SK-MEL-5 (cell line): ENCODE results near the gene SYNPO. TPM values are rescaled to one million over a fixed set of nuclear protein-coding genes. Genes with fewer than 3 reads are reported as not detected.

ENCODE experiments used
- DNase-seq: peaks from one replicate; pipeline ENCODE4 v3.0.0-alpha.2; 2016; ENCODE audit warnings: low read depth, low spot score
- in situ Hi-C: cut with HindIII; loops from 2 replicates; pipeline ENCODE4 v1.10.0; 2016; ENCODE audit warnings: low sequenced_read_pairs, high pct_unique_total_duplicates, low pct_unique_long_range_greater_than_20kb
- total RNA-seq: library from RNA; depleted of rRNA; stranded (reverse); fragments of >200 nt; shearing (Covaris generic); gene quantifications from 2 replicates; pipeline ENCODE4 v1.2.3, GENCODE V29; 2014

The SYNPO gene
- total RNA-seq, 1 experiment from 2014 or later, result not detected

DNA sequence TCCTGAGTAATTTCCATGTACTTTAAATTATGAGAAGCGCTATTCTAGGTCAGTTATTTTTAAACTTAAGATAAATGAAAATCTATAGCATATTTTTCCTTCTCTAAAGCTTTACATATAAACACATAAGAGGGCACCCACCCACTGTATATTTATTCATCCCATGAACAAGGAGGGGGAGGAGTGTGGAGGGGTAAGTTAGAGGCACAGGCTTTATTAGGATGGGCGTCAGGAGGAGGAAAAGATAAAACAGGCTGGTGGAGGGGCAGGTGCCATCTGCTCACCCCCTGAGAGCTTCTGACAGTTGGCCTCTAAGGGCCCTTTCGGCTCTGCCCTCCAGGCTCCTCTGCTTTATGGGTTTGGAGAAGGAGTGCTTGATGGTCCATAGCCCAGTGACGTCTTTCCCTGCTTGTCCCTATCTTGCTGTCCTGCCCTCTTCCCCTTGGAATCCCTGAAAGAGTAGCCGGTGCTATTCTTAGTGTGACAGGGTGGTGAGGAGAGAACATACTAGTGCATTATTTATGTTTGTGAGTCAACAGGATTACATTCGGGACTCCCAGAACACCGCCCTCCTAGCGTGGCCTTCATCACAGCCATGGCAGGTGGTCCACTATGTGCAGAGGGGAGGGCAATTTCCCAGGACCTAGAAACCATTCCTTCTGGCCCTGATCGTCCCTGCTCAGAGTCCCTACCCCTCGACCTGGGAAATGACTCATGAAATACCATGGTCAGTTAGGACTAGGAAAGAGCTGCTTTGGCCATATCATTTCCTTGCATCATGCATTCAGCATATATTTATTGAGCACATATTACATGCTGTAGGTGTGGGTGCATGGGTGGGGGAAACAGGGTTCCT is 7.9 kb upstream of the SYNPO start:
- DNase-seq, result no peak
- in situ Hi-C loops, result no loop called here

DNA sequence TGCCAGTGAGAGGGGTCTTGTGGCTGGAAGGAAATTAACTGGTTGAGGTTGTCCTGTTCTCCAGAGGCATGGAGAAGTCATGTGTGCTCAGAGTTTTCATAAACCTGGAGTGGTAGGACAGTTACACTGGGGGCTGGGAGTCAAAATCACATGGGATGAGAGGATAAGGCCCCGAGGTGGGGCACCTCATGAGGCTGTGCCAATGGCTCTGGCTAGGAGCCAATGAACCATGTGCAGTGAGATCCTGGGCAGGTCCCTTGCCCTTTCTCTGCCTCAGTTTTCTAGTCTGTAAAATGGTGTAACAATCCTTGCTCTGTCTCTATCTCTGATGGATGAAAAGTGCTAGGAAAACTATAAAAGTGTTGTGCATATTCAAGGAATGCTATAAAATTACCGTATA is 7.0 kb upstream of the SYNPO start:
- in situ Hi-C loops, result no loop called here
- DNase-seq, result no peak

DNA sequence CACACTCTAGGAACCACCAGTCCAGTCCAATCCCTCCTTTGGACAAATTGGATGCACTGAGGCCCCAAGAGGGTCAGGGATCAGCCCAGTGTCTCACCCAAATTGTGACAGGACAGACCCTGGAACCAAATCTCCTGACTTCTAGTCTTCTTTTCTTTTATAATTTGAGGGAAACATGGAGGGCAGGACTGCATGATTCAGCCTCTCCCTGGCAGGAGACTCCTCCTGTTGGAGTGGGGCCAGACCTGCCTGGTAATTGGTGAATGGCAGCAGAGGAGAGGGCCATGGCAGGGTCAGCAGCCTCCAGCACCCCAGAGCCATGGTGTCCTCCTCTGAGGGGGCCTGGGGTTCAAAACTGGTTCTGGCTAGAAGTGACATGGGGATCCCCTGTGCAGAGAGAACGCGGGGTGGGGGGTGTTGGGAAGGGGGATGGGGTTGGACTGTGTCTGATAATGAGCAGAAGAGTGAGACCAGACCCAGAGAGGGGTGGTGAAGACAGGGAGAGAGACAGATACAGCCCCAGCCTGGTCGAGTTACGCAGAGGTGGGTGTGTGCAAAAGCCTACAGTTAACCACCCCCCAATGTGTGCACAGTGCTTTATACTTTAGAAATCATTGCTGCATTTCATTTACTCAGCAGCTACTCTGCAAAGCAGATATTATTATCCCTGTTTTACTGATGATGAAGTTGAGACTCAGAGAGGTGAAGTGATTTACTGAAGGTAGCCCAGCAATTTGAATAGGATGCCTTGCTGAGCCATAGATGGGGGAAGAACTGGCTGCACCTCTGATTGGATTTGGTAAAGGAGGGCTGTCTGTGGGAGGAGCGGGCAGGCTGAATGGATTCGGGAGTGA is 3.8 kb upstream of the SYNPO start:
- no peak for DNase-seq
- in situ Hi-C loops, result no loop called here

DNA sequence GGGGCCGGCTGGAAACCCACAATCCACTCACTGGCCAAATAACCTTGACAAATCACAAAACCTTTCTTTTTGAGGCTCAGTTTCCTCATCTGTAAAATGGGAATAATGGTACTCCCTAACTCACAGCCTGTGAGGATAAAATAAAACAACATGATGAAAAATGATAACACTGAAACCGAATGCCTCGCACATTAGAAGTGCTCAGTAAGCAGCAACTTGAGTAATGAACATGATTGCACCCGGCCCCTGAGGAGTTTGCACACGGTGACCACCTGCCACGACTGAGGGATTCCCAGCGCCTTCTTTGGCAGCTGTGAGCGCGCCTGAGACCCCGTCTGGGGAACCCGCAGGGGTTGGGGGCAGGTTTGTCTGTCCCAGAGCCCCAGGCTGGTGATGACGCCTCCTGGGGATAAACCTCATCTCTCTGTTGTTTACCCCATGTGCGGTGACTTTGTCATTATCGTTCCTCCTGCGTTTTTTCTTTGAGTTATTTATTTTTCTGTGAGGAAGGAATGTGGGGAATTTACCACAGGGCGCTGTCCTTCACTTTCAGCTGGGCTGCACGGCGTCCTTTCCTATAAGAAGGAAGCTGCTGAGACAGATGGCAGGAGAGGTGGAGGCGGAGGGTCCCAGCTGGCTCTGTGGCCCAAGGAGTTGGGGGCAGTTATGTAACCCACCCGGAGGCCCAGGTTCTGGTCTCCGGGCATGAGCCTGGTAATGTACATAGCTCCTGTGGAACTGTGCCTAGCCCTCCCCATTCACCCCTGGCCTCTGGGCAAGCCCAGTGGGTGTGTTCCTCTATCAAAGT is 3.0 kb upstream of the SYNPO start:
- in situ Hi-C loops, result no loop called here
- no peak for DNase-seq

DNA sequence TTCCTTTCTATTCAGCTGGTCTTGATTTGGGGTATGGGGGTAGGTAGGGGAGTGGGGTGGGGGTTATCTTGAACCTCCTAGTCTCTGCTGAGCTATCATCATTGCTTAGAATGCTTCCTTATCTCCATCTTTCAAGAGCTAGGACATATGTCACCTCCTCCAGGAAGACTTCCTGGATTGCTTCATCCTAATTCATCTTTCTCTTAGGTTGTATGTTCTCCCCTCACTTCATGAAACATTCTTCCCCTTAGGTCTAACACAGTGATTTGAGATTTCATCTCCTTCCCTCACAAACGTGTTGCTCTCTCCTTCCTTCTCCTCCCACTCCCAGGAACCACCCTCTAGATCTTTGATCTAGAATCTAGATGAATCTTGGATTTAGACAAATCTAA is 2.4 kb upstream of the SYNPO start:
- no peak for DNase-seq
- in situ Hi-C loops, result no loop called here

DNA sequence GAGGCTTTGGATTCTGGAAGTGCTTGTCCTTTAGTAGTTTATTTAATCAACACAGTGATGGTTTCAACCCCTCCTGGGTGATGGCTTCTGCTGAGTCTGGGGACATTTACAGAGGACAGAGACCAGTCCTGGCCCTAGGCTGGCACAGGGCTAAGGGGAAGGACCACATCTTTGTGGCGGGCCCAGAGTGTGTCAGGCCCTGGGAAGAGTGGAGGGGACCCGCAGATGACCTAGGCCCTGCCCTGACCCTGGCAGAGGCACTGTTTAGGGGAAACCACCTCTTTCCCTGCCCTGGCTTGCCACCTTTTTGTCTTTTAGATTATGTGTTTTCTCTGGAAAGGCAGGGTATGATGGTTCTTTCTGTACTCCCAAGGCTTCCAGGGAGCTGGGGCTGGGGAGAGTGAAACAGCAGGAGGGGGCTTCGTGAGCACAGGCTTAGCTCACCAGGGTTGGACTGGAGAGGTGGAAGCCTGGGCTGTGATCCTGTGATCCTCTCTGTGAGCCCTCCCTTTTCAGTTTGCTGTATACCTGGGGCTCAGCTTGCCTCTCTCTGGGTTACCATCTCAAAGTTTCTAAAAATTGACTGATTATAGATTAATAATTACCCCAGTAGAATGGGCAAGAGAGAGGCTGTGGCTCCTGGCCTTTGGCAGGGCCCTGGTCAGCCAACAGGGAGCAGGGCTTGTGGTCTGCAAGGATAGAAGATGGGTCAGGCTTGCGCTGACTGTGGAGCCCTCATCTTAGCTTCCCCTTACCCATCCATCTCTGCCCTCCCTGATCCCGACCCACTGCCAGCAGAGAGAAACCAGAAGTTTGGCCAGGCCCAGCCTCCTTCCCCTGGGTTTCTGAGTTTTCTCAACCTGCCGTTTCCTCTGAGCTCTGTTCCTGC is 1.7 kb upstream of the SYNPO start:
- in situ Hi-C loops, result no loop called here
- no peak for DNase-seq

DNA sequence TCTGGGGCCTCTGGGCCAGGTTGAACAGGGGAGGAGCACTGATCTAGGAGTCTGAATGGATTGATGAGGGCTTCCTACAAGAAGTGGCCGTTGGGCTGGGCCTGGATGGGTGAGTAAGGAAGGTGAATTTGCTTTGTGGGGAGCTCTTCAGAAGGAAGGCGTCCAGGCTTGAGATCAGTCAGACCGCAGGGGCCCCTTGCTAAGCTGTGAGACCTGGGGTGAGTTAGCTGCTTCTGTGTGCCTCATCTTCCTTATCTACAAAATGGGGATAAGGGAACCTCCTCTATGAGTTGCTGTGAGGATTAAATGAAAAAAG is 1.1 kb upstream of the SYNPO start:
- no peak for DNase-seq
- in situ Hi-C loops, result no loop called here

DNA sequence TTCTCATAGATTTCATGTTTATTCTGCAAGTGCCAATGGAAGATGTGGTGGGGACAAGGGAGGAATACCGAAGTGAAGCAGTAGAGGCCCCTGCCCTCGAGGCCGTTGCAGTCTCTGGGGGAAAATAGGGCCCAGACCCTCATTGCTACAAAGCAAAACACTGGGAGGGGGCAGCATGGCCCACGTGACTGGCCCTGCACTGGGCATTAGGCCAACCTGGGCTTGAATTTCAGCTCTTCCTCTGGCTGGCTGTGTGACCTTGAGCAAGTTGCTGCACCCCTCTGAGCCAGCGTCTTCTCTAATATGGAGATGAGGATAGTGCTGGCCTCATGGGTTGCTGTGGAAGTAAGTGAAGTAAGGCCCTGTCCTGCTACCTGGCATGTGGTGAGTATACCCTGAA is 709 bp upstream of the SYNPO start:
- in situ Hi-C loops, result no loop called here

DNA sequence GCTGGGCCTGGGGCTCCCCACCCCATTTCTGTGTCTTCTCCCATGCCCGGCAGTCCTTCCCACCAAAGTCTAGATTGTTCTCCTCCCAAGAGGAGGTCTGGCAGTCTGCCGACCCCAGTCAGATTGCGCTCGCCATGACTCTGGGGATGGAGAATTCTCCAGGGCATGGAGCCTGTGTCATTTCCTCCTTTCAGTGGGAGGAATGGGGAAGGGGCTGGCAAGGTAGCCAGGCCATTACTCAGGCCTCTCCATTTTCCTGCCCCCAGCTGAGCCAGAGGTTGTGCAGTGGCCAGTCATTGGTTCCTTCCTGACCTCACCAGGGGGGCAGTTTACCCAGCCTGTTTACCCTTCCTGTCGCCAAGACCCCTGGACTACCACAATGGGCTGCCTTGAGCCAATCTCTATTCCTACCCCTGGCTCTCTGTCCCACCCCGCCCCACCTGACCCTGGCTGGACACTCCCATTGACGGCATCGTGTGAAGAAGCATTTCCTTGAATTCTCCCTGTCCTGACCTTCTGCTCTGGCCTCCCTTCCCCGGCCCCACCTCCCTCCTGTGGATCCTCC is 628 bp downstream of the SYNPO start:
- in situ Hi-C loops, result no loop called here
- DNase-seq, result no peak

More for the DNA sequence above, 709 bp upstream of the SYNPO start:
- DNase-seq, result no peak

DNA sequence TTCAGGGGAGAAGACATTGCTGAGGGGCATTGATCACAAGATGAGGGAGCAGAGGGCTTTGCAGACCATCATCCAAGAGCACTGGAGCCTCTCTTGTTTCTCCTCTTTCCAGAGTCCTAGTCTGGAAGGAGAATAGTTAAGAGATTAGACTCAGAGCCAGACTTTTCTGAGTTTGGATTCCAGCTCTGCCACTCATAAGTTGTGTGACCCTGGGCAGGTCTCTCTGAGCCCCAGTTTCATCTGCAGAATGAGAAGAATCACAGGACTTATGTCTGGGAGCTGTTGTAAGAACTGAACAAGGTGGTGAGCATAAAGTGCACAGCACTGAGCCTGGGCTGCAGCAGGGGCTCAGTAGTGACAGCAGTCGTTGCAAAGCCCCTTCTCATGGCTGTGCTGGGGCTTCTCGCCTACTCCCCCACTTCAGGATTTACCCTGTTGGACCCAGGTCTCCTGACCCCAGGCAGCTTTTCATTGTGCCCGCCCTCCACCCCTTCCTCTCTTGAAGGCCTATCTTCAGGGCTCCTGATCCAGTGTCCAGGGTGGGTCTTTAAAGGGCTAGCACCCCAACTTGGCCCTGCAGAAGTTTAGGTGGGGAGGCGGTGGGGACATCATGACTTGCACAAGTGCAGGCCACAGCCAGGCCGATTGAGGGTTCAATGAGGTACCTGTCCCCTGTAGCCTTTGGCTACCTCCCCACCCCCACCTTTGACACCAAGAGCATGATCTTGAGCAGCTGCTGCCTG is 1.5 kb downstream of the SYNPO start:
- in situ Hi-C loops, result no loop called here
- DNase-seq, result no peak

DNA sequence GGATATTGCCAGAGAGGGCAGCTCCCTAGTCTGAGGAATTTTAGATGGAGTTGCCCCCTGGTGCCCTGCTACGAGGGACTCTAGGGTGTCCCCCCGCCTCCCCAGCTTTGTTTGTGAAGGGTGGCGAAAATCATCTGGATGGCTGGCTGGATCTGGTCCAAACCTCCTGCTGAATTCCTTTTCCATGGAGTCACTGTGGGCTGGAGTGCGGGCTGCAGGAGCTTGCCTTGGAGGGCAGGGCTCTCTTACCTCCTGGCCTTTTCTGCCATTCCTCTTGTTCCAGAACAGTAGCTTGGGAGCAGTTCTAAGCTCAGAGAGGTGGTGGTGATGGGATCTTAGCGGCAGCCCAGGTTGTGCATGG is 2.1 kb downstream of the SYNPO start:
- in situ Hi-C loops, result no loop called here
- DNase-seq, result no peak

DNA sequence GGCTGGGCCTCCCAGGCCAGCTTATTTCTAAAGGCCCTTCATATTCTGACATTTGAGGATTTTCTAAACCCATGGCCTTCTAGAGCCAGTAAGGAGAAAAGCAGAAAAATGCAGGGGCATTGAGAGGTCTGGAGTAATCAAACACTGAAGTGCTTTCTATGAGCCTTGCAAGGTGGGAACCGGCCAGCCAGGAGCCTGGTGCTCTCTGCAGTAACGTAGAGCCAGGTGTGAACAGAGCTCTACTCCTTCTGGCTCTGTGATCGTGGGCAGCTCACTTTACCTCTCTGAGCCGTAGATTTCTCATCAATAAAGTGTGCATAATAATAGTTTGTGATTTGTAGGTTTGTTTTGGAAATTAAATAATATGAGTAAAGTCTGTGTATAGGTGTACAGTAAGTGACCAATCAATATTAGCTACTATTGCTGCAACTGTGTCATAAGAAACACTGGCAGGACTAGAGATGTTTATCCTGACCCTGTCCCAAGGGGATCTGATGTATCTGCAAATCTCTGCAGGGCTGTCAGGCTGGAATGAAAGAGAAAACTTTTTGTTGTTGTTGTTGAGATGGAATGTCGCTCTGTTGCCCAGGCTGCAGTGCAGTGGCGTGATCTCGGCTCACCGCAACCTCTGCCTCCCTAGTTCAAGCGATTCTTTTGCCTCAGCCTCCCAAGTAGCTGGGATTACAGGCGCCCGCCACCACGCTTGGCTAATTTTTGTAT is 2.7 kb downstream of the SYNPO start:
- in situ Hi-C loops, result no loop called here

DNA sequence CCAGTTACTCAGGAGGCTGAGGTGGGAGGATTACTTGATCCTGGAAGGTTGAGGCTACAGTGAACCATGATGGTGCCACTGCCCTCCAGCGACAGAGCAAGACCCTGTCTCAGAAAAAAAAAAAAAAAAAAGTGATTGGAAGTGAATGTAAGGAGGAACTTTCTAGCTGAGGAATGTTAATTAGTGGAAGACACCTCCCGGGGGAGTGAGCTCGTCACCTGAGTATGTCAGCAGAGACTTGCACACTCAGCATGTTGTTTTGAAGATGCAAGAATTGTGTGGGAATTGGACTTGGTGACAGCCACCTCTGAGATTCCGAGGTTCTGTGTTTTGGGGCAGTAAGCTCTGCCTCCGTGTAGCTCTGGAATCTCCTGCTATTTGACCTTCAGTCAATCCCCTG is 3.6 kb downstream of the SYNPO start:
- in situ Hi-C loops, result no loop called here
- DNase-seq, result no peak

More for the DNA sequence above, 2.7 kb downstream of the SYNPO start:
- no peak for DNase-seq

DNA sequence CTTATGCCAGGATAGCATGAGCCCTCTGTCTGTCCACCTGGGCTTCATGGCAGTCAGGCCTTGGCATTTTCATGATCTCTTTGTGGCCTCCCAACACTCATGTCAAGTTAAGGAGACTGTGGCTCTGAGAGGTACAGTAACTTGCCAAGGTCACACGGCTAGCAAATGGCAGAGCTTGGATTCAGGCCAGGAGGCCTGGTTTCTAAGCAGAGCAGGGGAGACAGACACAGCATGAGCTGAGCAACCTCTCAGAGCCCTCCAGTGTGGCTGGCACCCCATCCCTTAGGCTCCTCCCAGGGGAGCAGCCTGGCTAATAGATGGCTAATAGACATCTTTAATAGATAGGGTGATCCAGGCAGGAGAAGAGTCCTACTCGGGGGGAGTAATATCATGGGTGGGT is 4.1 kb downstream of the SYNPO start:
- in situ Hi-C loops, result no loop called here
- DNase-seq, result no peak

DNA sequence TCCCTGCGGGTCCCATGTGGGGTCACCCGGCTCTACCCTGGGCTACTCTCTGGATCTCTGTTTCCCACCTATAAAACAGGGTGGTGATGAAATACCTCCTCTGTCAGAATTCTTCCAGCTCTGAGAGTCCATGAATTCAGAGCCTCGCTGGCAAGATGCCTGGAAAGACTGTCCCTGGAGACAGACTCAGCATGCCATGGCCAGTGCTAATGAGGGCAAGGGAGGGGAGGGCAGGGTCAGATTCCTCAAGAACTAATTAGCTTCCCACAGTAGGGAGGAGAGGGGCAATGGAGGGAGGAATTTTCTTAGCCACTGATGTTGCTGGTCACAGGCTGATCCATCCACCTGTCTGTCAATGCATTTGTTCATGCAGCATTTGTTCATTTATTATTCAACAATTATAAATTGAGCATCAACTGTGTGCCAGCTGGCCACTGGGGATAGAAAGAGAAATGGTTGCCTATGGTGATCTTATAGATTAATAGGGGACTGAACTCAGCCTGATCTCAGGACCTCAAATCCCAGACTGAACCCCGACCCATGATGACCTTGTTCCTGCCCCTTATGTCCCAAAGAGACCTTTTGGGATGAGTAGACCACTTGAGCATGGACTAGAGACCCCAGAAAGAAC is 4.7 kb downstream of the SYNPO start:
- DNase-seq, result peak; percentile 52
- in situ Hi-C loops, result no loop called here
